HG02970 (cell line): ENCODE data around the gene DBP.
"Not testable (repeated sequence)": the region's sequence is repeated elsewhere in the genome, so short reads cannot be mapped to it uniquely, and the experiment has no call there.

Experiments used
- ATAC-seq: cut with Tn5 transposase; IDR thresholded peaks from one replicate; pipeline ENCODE4 v1.9.1; 2021; ENCODE audit warnings: mild to moderate bottlenecking, moderate library complexity, moderate number of reproducible peaks; ENCODE audit not compliant: unreplicated experiment, low FRiP score

DBP gene

GRCh38 chr19:48642862-48643261 is 5.7 kb upstream of the DBP start:
- ATAC-seq, result no peak

- ATAC-seq, result no peak
These were observed 4.7 kb upstream of the DBP start for GRCh38 chr19:48641850-48642249.

- ATAC-seq, result no peak
These were observed 2.5 kb upstream of the DBP start for GRCh38 chr19:48639483-48640375.

GRCh38 chr19:48638831-48639381 is 1.7 kb upstream of the DBP start:
- ATAC-seq, result no peak

GRCh38 chr19:48637948-48638830 is 1.0 kb upstream of the DBP start:
- no peak for ATAC-seq

GRCh38 chr19:48637449-48637947 is 319 bp upstream of the DBP start:
- ATAC-seq, result peak; percentile 62

GRCh38 chr19:48635966-48636858 is 967 bp downstream of the DBP start:
- ATAC-seq, result no peak

GRCh38 chr19:48635263-48635965 is 1.8 kb downstream of the DBP start:
- ATAC-seq, result no peak

- peak; percentile 35 for ATAC-seq
These were observed 2.5 kb downstream of the DBP start for GRCh38 chr19:48634424-48635262.

- ATAC-seq, result no peak
These were observed 3.2 kb downstream of the DBP start for GRCh38 chr19:48634036-48634342.

- ATAC-seq, result no peak
These were observed 3.8 kb downstream of the DBP start for GRCh38 chr19:48633148-48634035.

GRCh38 chr19:48632692-48633147 is 4.5 kb downstream of the DBP start:
- ATAC-seq, result no peak

GRCh38 chr19:48632286-48632685 is 4.9 kb downstream of the DBP start:
- not testable (repeated sequence) for ATAC-seq

- ATAC-seq, result no peak
These were observed 6.0 kb downstream of the DBP start for GRCh38 chr19:48631225-48631624.

GRCh38 chr19:48630296-48631063 is 6.7 kb downstream of the DBP start:
- ATAC-seq, result no peak

- ATAC-seq, result no peak
These were observed 7.4 kb downstream of the DBP start for GRCh38 chr19:48629599-48630295.
